ENCODE data around the gene MMP14.
"Not testable (repeated sequence)": the region's sequence is repeated elsewhere in the genome, so short reads cannot be mapped to it uniquely, and the experiment has no call there.

Gene MMP14

GRCh38 chr14:22848351-22849164 is 12.2 kb downstream of the MMP14 start:
- TF ChIP-seq, protein P1, sequence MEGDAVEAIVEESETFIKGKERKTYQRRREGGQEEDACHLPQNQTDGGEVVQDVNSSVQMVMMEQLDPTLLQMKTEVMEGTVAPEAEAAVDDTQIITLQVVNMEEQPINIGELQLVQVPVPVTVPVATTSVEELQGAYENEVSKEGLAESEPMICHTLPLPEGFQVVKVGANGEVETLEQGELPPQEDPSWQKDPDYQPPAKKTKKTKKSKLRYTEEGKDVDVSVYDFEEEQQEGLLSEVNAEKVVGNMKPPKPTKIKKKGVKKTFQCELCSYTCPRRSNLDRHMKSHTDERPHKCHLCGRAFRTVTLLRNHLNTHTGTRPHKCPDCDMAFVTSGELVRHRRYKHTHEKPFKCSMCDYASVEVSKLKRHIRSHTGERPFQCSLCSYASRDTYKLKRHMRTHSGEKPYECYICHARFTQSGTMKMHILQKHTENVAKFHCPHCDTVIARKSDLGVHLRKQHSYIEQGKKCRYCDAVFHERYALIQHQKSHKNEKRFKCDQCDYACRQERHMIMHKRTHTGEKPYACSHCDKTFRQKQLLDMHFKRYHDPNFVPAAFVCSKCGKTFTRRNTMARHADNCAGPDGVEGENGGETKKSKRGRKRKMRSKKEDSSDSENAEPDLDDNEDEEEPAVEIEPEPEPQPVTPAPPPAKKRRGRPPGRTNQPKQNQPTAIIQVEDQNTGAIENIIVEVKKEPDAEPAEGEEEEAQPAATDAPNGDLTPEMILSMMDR (IDR thresholded peaks at IDR 0.05; ENCODE audit: low read depth, low read length): no peak

DNA sequence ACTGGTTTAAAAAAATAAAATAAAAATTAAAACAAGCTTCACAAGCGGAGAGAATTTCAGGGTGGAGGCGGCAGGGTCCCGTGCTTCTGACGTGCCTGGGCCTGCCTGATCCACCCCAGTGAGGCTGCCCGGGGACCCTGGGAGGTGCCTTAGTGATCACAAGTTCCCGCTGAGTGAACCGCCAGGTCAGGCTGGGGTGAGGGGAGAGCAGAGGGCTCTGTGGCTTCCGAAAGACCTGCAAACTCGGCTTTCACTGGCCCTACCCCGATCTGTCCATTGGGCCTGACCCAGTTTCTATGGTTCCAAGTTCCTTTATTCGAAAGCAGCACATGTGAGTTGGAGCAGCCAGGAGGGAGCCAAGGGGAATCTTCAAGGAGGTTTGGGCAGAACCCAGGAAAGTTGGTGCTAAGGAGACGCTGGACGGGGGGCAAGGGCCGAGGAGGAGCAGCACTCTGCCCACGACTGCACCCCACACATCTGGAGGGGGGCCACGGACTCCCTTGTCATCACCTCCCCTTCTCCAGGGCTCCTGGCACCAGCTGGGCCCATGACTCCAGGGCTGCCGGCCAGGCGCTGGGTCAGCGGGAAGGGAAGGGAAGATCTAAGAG is 12.9 kb downstream of the MMP14 start:
- no peak overlapping the region for H3K4me3 ChIP-seq (ENCODE audit: low read depth, low read length)
- TF ChIP-seq, protein P1 (IDR thresholded peaks at IDR 0.05; ENCODE audit: low read depth, low read length): no peak

More at GRCh38 chr14:22848351-22849164, 12.2 kb downstream of the MMP14 start:
- no peak overlapping the region for H3K4me3 ChIP-seq (ENCODE audit: low read depth, low read length)

DNA sequence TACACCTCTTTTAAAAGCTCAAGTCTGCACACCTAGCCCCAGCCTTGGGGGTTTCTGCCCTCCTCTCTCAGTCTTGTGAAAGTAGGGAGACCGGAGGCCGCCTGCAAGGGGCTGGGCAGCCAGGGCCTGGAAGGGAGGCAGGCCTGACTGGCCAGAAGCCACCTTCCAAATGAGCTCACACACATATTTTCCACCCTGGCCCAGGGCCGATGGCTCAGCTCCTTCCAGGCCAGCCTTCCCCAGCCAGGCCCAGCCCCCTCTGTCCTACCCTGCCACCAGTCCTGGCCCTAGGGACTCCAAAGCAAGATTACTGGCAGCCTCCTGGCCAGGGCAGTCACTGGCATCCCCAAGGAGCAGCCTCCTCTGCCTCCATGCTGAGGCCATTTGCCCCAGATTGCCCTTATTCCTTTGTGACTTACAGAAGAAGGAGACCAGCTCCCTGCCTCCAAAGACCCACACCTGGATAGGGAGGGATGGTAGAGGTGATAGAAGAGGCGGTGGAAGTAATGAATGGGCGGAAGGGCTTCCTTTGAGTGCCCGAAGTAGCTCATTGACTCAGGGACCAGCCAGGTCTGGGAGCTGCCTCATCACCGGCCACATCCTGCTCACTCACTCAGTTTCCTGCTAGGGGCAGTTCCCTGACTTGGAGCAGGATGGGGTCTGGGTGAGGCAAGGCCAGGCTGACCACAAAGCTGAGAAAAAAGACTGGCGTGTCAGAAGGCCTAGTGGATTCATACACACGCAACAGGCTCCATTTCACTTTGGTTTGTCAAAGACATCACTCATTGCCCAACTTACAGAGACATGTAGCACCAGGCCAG is 14.8 kb downstream of the MMP14 start:
- H3K4me3 ChIP-seq (ENCODE audit: low read depth, low read length): peak overlapping the region; percentile 27; the same call in 1 of the 2 replicates
- TF ChIP-seq, protein P1 (IDR thresholded peaks at IDR 0.05; ENCODE audit: low read depth, low read length): no peak

GRCh38 chr14:22852178-22852577 is 15.8 kb downstream of the MMP14 start:
- not testable (repeated sequence) for H3K4me3 ChIP-seq (ENCODE audit: low read depth, low read length)

- no peak overlapping the region for H3K4me3 ChIP-seq (ENCODE audit: low read depth, low read length)
- TF ChIP-seq, protein P1 (IDR thresholded peaks at IDR 0.05; ENCODE audit: low read depth, low read length): no peak
Measured at GRCh38 chr14:22852599-22852939, 16.2 kb downstream of the MMP14 start.

DNA sequence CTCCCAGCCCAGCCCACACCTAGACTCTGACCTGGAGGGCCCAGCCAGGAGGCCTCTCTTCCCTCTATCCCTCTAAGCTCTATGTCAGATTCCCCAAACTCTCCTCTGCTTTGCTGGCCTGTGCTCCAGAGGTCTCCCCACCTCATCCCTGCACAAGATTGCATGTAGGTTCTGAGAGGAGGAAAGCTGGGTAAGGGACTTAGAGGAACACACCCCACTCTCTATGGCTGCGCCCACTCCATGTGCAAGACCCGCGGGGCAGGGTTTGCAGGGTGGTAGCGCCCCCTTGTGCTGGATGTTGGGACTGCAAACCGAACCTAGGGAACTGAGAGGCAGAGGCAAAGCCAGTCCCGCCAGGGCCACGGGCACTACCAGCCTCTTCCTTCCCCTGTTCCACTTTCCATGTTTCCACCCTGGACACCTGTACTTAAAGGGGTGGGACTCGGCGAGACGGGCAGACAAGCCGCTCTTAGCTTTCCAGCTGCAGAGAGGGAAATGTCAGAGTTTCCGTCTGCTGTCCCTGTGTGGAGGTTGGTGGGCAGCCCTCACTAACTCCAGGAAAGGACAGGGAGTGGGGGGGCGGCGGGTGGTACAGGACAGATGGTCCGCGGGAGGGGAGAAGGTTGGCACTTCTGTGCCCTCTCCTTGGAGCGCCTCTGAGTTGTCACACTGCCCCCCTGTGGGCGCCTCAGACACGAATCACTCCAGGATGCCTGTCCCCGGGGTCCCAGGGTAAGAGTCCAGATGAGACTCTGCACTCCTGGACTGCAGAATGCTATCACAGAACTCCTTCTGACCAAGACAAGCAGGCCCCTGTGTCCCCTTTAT is 16.8 kb downstream of the MMP14 start:
- TF ChIP-seq, protein P1 (IDR thresholded peaks at IDR 0.05; ENCODE audit: low read depth, low read length): peak; percentile 83
- H3K4me3 ChIP-seq (ENCODE audit: low read depth, low read length): peak overlapping the region; percentile 53

GRCh38 chr14:22854296-22854695 is 17.9 kb downstream of the MMP14 start:
- not testable (repeated sequence) for H3K4me3 ChIP-seq (ENCODE audit: low read depth, low read length)
